Measurements from ENCODE around the gene ISCA2. TPM values are rescaled to one million over a fixed set of nuclear protein-coding genes. Genes with fewer than 3 reads are reported as not detected.

The ISCA2 gene
- total and polyA plus RNA-seq, 2 experiments from 2014 or later: 44.0 to 171 TPM

DNA sequence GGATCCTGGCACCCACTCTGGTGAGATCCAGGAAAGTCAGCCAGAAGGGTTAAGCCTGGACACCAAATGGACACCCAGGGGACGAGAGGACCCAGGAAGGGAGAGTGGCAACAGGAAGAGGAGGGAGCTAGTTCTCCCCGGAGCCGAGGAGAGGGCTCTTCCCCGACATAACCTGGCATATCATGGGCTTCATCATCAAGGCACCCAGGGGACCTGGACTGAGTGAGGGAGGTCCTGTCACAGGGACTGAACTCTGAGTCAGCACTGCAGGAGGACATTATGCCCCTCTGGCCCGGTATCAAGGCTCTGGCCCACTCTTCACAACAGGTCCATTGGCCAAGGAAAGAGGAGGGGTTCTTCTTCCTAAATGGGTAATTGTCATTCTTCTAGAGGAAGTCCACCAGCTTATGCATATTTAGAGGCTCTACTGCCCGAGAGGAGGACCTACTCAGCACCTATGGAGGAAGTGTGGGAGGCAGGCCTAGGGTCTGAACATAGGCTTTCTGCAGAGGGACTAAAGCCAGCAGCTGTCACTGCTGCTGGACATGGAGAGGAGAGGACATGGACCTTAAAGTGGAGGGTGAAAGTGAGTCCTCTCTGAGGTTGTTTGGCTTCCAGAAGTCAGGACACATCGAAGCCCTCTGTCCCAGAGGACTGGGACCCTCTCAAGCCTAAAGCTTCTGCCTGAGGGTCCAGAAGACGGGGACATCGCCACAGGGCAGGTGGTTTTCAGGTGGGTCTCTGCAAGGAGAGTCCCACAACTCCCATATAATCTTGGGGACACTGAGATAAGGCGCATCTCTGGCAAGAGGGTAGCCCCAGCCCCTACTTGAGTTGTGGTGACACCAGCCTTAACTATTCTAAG, 18.6 kb downstream of the ISCA2 start:
- H3K27me3 Mint-ChIP-seq (ENCODE audit: insufficient read depth, low read depth, poor library complexity): peaks cover 35% of the 10 kb centered on the region
- Histone ChIP-seq H3F3A (replicated peaks; ENCODE audit: low read depth) (no peaks in the 10 kb centered on the region), H2AFZ (no peak overlapping the region), H3K27ac (ENCODE audit: low read depth) (no peak overlapping the region), H3K27me3 (ENCODE audit: insufficient read depth) (no peaks in the 10 kb centered on the region), H3K36me3 (ENCODE audit: insufficient read depth) (no peaks in the 10 kb centered on the region), H3K79me2 (replicated peaks; ENCODE audit: insufficient read depth) (no peaks in the 10 kb centered on the region), H3K4me1 (ENCODE audit: insufficient read depth) (no peaks in the 10 kb centered on the region), H3K4me3 (no peak overlapping the region), H3K9me2 (ENCODE audit: insufficient read depth) (no peaks in the 10 kb centered on the region; the same call in 1 of the 2 replicates), H4K20me1 (replicated peaks; ENCODE audit: insufficient read depth) (no peaks in the 10 kb centered on the region), H3K4me2 (no peak overlapping the region)
- H3K4me3 Mint-ChIP-seq: no peak overlapping the region
- no peaks in the 10 kb centered on the region for H3K36me3 Mint-ChIP-seq (ENCODE audit: low read depth)
- peaks cover 48% of the 10 kb centered on the region for H3K4me1 Mint-ChIP-seq
- no peak for DNase-seq (ENCODE audit: low spot score)
- H3K27ac Mint-ChIP-seq: no peak overlapping the region
- ATAC-seq: no peak
- TF ChIP-seq CREB1 (CRISPR knock-in tag; IDR thresholded peaks at IDR 0.05; ENCODE audit: low read depth): no peak
- TF ChIP-seq POLR2AphosphoS5 (IDR thresholded peaks at IDR 0.05; ENCODE audit: low read depth): no peak
- TF ChIP-seq ZNF462 (CRISPR knock-in tag; IDR thresholded peaks at IDR 0.05): no peak
- TF ChIP-seq ZNF114 (CRISPR knock-in tag; IDR thresholded peaks at IDR 0.05): no peak
- TF ChIP-seq NANOG (IDR thresholded peaks at IDR 0.05; ENCODE audit: borderline replicate concordance): no peak
- H3K9me3 Mint-ChIP-seq: no peaks in the 10 kb centered on the region; the same call in 2 of the 3 replicates
